GM12874 (cell line): ENCODE measurements around the gene ADAM12.

ENCODE experiments used
- CTCF ChIP-seq: IDR thresholded peaks from 2 replicates; pipeline ENCODE4 v1.5.1; 2011; ENCODE audit warnings: low read depth, mild to moderate bottlenecking, control low read depth, low read length, moderate library complexity; ENCODE audit not compliant: insufficient read depth

ADAM12 gene

GRCh38 chr10:125994601-125995000, 393.7 kb downstream of the ADAM12 start:
- TF ChIP-seq CTCF: no peak

GRCh38 chr10:125992254-125992653, 396.0 kb downstream of the ADAM12 start:
- no peak for TF ChIP-seq CTCF

GRCh38 chr10:125991392-125991791, 396.9 kb downstream of the ADAM12 start:
- no peak for TF ChIP-seq CTCF

GRCh38 chr10:125990974-125991373, 397.3 kb downstream of the ADAM12 start:
- TF ChIP-seq CTCF: no peak

- TF ChIP-seq CTCF: no peak
These were observed 398.5 kb downstream of the ADAM12 start for GRCh38 chr10:125989791-125990190.

- TF ChIP-seq CTCF: no peak
These were observed 402.6 kb downstream of the ADAM12 start for GRCh38 chr10:125985557-125986240.

DNA sequence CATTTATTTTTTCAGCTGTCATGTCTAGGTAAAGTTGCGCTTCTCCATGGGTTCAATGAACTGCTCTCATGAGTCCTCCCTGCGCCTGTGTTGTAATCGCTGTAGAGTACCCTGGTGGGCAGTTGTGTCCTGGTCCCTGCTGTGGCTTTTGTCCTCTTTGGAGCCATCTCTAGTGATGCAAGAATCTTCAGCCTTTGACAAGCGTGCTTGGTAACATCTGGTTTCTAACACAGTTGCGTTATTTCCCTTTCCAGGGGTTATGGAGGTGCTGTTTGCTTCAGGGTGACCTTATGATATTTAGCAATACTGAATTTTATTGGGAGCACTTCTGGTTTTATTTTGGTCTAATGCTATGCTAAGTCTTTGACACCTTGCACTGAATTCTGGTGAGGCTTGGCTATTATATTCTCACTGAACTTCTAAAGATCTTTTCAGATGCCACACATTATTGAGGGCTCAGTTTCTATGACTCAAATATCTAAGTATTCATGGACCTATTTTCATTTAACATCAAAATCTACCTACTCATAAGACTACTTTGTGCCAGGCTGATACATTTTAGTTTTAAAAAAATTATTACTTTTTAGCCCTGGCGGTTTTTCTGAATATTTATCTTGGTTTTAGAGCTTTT, 403.3 kb downstream of the ADAM12 start:
- TF ChIP-seq CTCF: no peak
